Loucy (cell line): ENCODE measurements around the gene FOXE3.

Experiments
- H2AFZ ChIP-seq: fragments of 200-600 bp; sonication (generic); 2 replicates; pipeline ENCODE4 v1.6.0; 2016; ENCODE audit warnings: antibody characterized with exemption, mild to moderate bottlenecking, low read length, moderate library complexity
- H3F3A ChIP-seq: fragments of 200-600 bp; 2 replicates; pipeline ENCODE4 v1.6.0; 2016; ENCODE audit warnings: antibody characterized with exemption, low read depth, mild to moderate bottlenecking
- H3K27me3 ChIP-seq: fragments of 200-600 bp; sonication (generic); 2 replicates; pipeline ENCODE4 v1.6.1; 2014; ENCODE audit warnings: low read length, mild to moderate bottlenecking; ENCODE audit not compliant: insufficient read depth, poor library complexity, severe bottlenecking
- H3K36me3 ChIP-seq: fragments of 200-600 bp; sonication (generic); 2 replicates; pipeline ENCODE4 v1.6.1; 2016; ENCODE audit warnings: low read length; ENCODE audit not compliant: insufficient read depth
- H3K4me1 ChIP-seq: fragments of 200-600 bp; sonication (generic); 2 replicates; pipeline ENCODE4 v1.5.1; 2014; ENCODE audit warnings: low read length, mild to moderate bottlenecking; ENCODE audit not compliant: insufficient read depth, poor library complexity, severe bottlenecking
- H3K4me2 ChIP-seq: fragments of 200-600 bp; sonication (generic); 2 replicates; pipeline ENCODE4 v1.6.0; 2014; ENCODE audit warnings: antibody characterized with exemption, low read length, low read depth, mild to moderate bottlenecking; ENCODE audit not compliant: poor library complexity, severe bottlenecking
- H3K4me3 ChIP-seq: fragments of 200-600 bp; sonication (generic); 2 replicates; pipeline ENCODE4 v1.5.1; 2014; ENCODE audit warnings: low read length, mild to moderate bottlenecking, mixed read lengths; ENCODE audit not compliant: poor library complexity, severe bottlenecking
- H3K79me2 ChIP-seq: fragments of 200-600 bp; sonication (generic); 2 replicates; pipeline ENCODE4 v1.6.1; 2014; ENCODE audit warnings: low read length; ENCODE audit not compliant: insufficient read depth
- H3K9ac ChIP-seq: fragments of 200-600 bp; sonication (generic); 2 replicates; pipeline ENCODE4 v1.6.0; 2014; ENCODE audit warnings: mild to moderate bottlenecking, low read depth, low read length, moderate library complexity; ENCODE audit not compliant: poor library complexity, severe bottlenecking
- H3K9me2 ChIP-seq: fragments of 200-600 bp; sonication (generic); replicated peaks from 2 replicates; pipeline ENCODE4 v1.6.1; 2016; ENCODE audit warnings: low read depth, low read length, mixed read lengths
- H3K9me3 ChIP-seq: fragments of 200-600 bp; sonication (generic); 2 replicates; pipeline ENCODE4 v1.6.1; 2014; ENCODE audit warnings: mild to moderate bottlenecking, antibody characterized with exemption, low read length, low read depth; ENCODE audit not compliant: insufficient read depth
- H4K20me1 ChIP-seq: fragments of 200-600 bp; sonication (generic); 2 replicates; pipeline ENCODE4 v1.6.0; 2014; ENCODE audit warnings: antibody characterized with exemption, low read length, mild to moderate bottlenecking; ENCODE audit not compliant: insufficient read depth, poor library complexity, severe bottlenecking
- CTCF ChIP-seq: fragments of 200-600 bp; sonication (generic); conservative IDR thresholded peaks from 2 replicates; pipeline ENCODE4 v1.5.1; 2014; ENCODE audit warnings: mild to moderate bottlenecking, antibody characterized with exemption, low read length
- EZH2phosphoT487 ChIP-seq: fragments of 200-600 bp; IDR thresholded peaks from 2 replicates; pipeline ENCODE4 v1.6.1; 2018; ENCODE audit warnings: antibody characterized with exemption, mild to moderate bottlenecking, moderate library complexity, borderline replicate concordance

The FOXE3 gene

GRCh38 chr1:47442842-47443529 lies 26.9 kb downstream of the FOXE3 start:
- H3K27me3 ChIP-seq, result no peaks in the 10 kb centered on the region

GRCh38 chr1:47443530-47444296 lies 27.6 kb downstream of the FOXE3 start:
- Histone ChIP-seq H3K27me3 (no peaks in the 10 kb centered on the region), H3K4me2 (no peak overlapping the region), H2AFZ (no peak overlapping the region), H3K9ac (no peak overlapping the region), H3K9me3 (no peaks in the 10 kb centered on the region), H3K4me3 (no peak overlapping the region), H3K79me2 (no peaks in the 10 kb centered on the region), H3F3A (no peaks in the 10 kb centered on the region), H3K9me2 (no peaks in the 10 kb centered on the region), H3K36me3 (no peaks in the 10 kb centered on the region), H3K4me1 (no peaks in the 10 kb centered on the region), H4K20me1 (no peaks in the 10 kb centered on the region)
- TF ChIP-seq CTCF (no peak), EZH2phosphoT487 (no peak)

More at GRCh38 chr1:47442842-47443529, 26.9 kb downstream of the FOXE3 start:
- Histone ChIP-seq H3K79me2 (no peaks in the 10 kb centered on the region), H3K9ac (no peak overlapping the region), H4K20me1 (no peaks in the 10 kb centered on the region), H3K9me2 (no peaks in the 10 kb centered on the region), H3F3A (no peaks in the 10 kb centered on the region), H3K4me1 (no peaks in the 10 kb centered on the region), H3K9me3 (no peaks in the 10 kb centered on the region), H3K4me3 (no peak overlapping the region), H3K4me2 (no peak overlapping the region), H2AFZ (no peak overlapping the region), H3K36me3 (no peaks in the 10 kb centered on the region)
- TF ChIP-seq EZH2phosphoT487 (no peak), CTCF (no peak)

- no peaks in the 10 kb centered on the region for H3K36me3 ChIP-seq
These were observed 28.1 kb downstream of the FOXE3 start for GRCh38 chr1:47444297-47444561.

More at GRCh38 chr1:47444297-47444561, 28.1 kb downstream of the FOXE3 start:
- Histone ChIP-seq H3K9me2 (no peaks in the 10 kb centered on the region), H4K20me1 (no peaks in the 10 kb centered on the region), H3K4me1 (no peaks in the 10 kb centered on the region), H3K27me3 (no peaks in the 10 kb centered on the region), H3K4me2 (no peak overlapping the region), H3K9me3 (no peaks in the 10 kb centered on the region), H2AFZ (no peak overlapping the region), H3K9ac (no peak overlapping the region), H3K4me3 (no peak overlapping the region), H3F3A (no peaks in the 10 kb centered on the region), H3K79me2 (no peaks in the 10 kb centered on the region)
- TF ChIP-seq CTCF (no peak), EZH2phosphoT487 (no peak)
